ENCODE measurements around the gene FAM107B. TPM values are rescaled to one million over a fixed set of nuclear protein-coding genes. Genes with fewer than 3 reads are reported as not detected.

FAM107B gene
- total and polyA plus RNA-seq, 2 experiments from 2014 or later: 11.0 to 17.6 TPM

GRCh38 chr10:14567421-14567820, 207.3 kb downstream of the FAM107B start:
- Histone ChIP-seq H3K4me1 (ENCODE audit: insufficient read depth) (no peaks in the 10 kb centered on the region), H3K27ac (ENCODE audit: low read depth) (no peak overlapping the region), H4K20me1 (replicated peaks; ENCODE audit: insufficient read depth) (peaks cover 13% of the 10 kb centered on the region; the same call in 1 of the 2 replicates), H3K4me2 (no peak overlapping the region), H3K79me2 (replicated peaks; ENCODE audit: insufficient read depth) (peaks cover 35% of the 10 kb centered on the region), H2AFZ (no peak overlapping the region), H3F3A (replicated peaks; ENCODE audit: low read depth) (no peaks in the 10 kb centered on the region), H3K4me3 (no peak overlapping the region), H3K9me2 (ENCODE audit: insufficient read depth) (no peaks in the 10 kb centered on the region), H3K36me3 (ENCODE audit: insufficient read depth) (no peaks in the 10 kb centered on the region), H3K27me3 (ENCODE audit: insufficient read depth) (no peaks in the 10 kb centered on the region)
- DNase-seq (ENCODE audit: low spot score) (no peak), ATAC-seq (no peak)
- H3K4me3 Mint-ChIP-seq: no peak overlapping the region
- H3K4me1 Mint-ChIP-seq: peaks cover 12% of the 10 kb centered on the region; the same call in 2 of the 3 replicates
- H3K9me3 Mint-ChIP-seq: peaks cover 12% of the 10 kb centered on the region; the same call in 1 of the 3 replicates
- TF ChIP-seq EZH2phosphoT487 (IDR thresholded peaks at IDR 0.05; ENCODE audit: unreplicated experiment) (no peak), EZH2 (IDR thresholded peaks at IDR 0.05; ENCODE audit: low read depth, unreplicated experiment) (no peak), ZNF331 (CRISPR knock-in tag; IDR thresholded peaks at IDR 0.05; ENCODE audit: low read depth) (no peak), ZNF114 (CRISPR knock-in tag; IDR thresholded peaks at IDR 0.05) (no peak), STAT1 (IDR thresholded peaks at IDR 0.05; ENCODE audit: unreplicated experiment) (no peak), ETS1 (IDR thresholded peaks at IDR 0.05) (no peak), JUNB (IDR thresholded peaks at IDR 0.05; ENCODE audit: unreplicated experiment) (no peak), CREB1 (CRISPR knock-in tag; IDR thresholded peaks at IDR 0.05; ENCODE audit: low read depth) (no peak), NANOG (IDR thresholded peaks at IDR 0.05; ENCODE audit: borderline replicate concordance) (no peak), REST (IDR thresholded peaks at IDR 0.05; ENCODE audit: unreplicated experiment) (no peak), POLR2AphosphoS5 (IDR thresholded peaks at IDR 0.05; ENCODE audit: low read depth) (no peak)
- TF ChIP-seq, protein P1, sequence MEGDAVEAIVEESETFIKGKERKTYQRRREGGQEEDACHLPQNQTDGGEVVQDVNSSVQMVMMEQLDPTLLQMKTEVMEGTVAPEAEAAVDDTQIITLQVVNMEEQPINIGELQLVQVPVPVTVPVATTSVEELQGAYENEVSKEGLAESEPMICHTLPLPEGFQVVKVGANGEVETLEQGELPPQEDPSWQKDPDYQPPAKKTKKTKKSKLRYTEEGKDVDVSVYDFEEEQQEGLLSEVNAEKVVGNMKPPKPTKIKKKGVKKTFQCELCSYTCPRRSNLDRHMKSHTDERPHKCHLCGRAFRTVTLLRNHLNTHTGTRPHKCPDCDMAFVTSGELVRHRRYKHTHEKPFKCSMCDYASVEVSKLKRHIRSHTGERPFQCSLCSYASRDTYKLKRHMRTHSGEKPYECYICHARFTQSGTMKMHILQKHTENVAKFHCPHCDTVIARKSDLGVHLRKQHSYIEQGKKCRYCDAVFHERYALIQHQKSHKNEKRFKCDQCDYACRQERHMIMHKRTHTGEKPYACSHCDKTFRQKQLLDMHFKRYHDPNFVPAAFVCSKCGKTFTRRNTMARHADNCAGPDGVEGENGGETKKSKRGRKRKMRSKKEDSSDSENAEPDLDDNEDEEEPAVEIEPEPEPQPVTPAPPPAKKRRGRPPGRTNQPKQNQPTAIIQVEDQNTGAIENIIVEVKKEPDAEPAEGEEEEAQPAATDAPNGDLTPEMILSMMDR (conservative IDR thresholded peaks at IDR 0.05; ENCODE audit: low read depth in 2 of 2): no peak
- TF ChIP-seq, protein P2, sequence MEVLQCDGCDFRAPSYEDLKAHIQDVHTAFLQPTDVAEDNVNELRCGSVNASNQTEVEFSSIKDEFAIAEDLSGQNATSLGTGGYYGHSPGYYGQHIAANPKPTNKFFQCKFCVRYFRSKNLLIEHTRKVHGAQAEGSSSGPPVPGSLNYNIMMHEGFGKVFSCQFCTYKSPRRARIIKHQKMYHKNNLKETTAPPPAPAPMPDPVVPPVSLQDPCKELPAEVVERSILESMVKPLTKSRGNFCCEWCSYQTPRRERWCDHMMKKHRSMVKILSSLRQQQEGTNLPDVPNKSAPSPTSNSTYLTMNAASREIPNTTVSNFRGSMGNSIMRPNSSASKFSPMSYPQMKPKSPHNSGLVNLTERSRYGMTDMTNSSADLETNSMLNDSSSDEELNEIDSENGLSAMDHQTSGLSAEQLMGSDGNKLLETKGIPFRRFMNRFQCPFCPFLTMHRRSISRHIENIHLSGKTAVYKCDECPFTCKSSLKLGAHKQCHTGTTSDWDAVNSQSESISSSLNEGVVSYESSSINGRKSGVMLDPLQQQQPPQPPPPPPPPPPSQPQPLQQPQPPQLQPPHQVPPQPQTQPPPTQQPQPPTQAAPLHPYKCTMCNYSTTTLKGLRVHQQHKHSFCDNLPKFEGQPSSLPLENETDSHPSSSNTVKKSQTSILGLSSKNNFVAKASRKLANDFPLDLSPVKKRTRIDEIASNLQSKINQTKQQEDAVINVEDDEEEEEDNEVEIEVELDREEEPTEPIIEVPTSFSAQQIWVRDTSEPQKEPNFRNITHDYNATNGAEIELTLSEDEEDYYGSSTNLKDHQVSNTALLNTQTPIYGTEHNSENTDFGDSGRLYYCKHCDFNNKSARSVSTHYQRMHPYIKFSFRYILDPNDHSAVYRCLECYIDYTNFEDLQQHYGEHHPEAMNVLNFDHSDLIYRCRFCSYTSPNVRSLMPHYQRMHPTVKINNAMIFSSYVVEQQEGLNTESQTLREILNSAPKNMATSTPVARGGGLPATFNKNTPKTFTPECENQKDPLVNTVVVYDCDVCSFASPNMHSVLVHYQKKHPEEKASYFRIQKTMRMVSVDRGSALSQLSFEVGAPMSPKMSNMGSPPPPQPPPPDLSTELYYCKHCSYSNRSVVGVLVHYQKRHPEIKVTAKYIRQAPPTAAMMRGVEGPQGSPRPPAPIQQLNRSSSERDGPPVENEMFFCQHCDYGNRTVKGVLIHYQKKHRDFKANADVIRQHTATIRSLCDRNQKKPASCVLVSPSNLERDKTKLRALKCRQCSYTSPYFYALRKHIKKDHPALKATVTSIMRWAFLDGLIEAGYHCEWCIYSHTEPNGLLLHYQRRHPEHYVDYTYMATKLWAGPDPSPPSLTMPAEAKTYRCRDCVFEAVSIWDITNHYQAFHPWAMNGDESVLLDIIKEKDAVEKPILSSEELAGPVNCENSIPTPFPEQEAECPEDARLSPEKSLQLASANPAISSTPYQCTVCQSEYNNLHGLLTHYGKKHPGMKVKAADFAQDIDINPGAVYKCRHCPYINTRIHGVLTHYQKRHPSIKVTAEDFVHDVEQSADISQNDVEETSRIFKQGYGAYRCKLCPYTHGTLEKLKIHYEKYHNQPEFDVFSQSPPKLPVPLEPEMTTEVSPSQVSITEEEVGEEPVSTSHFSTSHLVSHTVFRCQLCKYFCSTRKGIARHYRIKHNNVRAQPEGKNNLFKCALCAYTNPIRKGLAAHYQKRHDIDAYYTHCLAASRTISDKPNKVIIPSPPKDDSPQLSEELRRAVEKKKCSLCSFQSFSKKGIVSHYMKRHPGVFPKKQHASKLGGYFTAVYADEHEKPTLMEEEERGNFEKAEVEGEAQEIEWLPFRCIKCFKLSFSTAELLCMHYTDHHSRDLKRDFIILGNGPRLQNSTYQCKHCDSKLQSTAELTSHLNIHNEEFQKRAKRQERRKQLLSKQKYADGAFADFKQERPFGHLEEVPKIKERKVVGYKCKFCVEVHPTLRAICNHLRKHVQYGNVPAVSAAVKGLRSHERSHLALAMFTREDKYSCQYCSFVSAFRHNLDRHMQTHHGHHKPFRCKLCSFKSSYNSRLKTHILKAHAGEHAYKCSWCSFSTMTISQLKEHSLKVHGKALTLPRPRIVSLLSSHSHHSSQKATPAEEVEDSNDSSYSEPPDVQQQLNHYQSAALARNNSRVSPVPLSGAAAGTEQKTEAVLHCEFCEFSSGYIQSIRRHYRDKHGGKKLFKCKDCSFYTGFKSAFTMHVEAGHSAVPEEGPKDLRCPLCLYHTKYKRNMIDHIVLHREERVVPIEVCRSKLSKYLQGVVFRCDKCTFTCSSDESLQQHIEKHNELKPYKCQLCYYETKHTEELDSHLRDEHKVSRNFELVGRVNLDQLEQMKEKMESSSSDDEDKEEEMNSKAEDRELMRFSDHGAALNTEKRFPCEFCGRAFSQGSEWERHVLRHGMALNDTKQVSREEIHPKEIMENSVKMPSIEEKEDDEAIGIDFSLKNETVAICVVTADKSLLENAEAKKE (CRISPR knock-in tag; IDR thresholded peaks at IDR 0.05): no peak
- H3K36me3 Mint-ChIP-seq (ENCODE audit: low read depth): peaks cover 25% of the 10 kb centered on the region
- peaks cover 9% of the 10 kb centered on the region for H3K27me3 Mint-ChIP-seq (ENCODE audit: insufficient read depth, low read depth, poor library complexity)
- H3K27ac Mint-ChIP-seq: no peak overlapping the region

All from GM23338 (cell line).